GM12878 (cell line): ENCODE measurements around the gene TRIM63. TPM values are rescaled to one million over a fixed set of nuclear protein-coding genes. Genes with fewer than 3 reads are reported as not detected.

Source experiments
- CBX3 ChIP-seq: fragments of 200-600 bp; sonication (generic); IDR thresholded peaks from 2 replicates; pipeline ENCODE4 v1.6.1; 2016; ENCODE audit warnings: low read depth, borderline replicate concordance
- FOXM1 ChIP-seq: IDR thresholded peaks from 2 replicates; pipeline ENCODE4 v1.6.1; 2012; ENCODE audit warnings: low read depth, mild to moderate bottlenecking, inconsistent platforms, low read length, moderate library complexity
- MEF2A ChIP-seq: IDR thresholded peaks from 2 replicates; pipeline ENCODE4 v1.6.1; 2011; ENCODE audit warnings: low read depth, mild to moderate bottlenecking, low read length, moderate library complexity; ENCODE audit not compliant: insufficient read depth
- MLLT1 ChIP-seq: fragments of 450-650 bp; IDR thresholded peaks from 2 replicates; pipeline ENCODE4 v1.6.1; 2016; ENCODE audit warnings: mild to moderate bottlenecking
- NBN ChIP-seq: fragments of 450-650 bp; IDR thresholded peaks from 2 replicates; pipeline ENCODE4 v1.6.1; 2016
- SP1 ChIP-seq: IDR thresholded peaks from one replicate; pipeline ENCODE4 v1.6.1; 2011; ENCODE audit warnings: low read depth, low read length
- TCF7 ChIP-seq: IDR thresholded peaks from 2 replicates; pipeline ENCODE4 v1.6.1; 2014; ENCODE audit warnings: antibody characterized with exemption, borderline replicate concordance
- polyA plus RNA-seq, 11 experiments: library from polyadenylated mRNA; depleted of rRNA in 4 of 11; unstranded in 6 of 11; stranded (reverse) in 5 of 11; fragments of >200 nt; fragmentation: Nextera tagmentation in 4 of 11; fragmentation: Illumina TruSeq in 1 of 11; extraction: Ambion mirVana in 4 of 11; extraction: Trizol in 1 of 11; gene quantifications; 1 replicate in 1 of 11; 2 replicates in 10 of 11; pipeline versions ENCODE4 v1.2.1 to v1.2.3, GENCODE V29; 2011 to 2016; ENCODE audit warnings: inconsistent platforms in 2 of 11, missing spikeins in 2 of 11, low read depth in 1 of 11
- total RNA-seq, 4 experiments: library from RNA; depleted of rRNA in 3 of 4; stranded (reverse); fragments of >200 nt in 3 of 4; fragmentation: Illumina TruSeq in 1 of 4; extraction: Trizol in 1 of 4; gene quantifications; 2 replicates each; pipeline versions ENCODE4 v1.2.1 to v1.2.3, GENCODE V29; 2013 to 2021
- TF ChIP-seq, protein P1 (sequence below): IDR thresholded peaks from 2 replicates; pipeline ENCODE4 v1.6.1; 2012; ENCODE audit warnings: mild to moderate bottlenecking, low read depth, low read length
- TF ChIP-seq, protein P2 (sequence below): IDR thresholded peaks from 2 replicates; pipeline ENCODE4 v1.6.1; 2012; ENCODE audit warnings: low read length, inconsistent platforms

The TRIM63 gene
- total and polyA plus RNA-seq, 10 of the 15 experiments (the other 5 are each of a cell fraction or from before 2014, with no cell fraction given), result not detected

GRCh38 chr1:26017606-26018005 lies 49.8 kb downstream of the TRIM63 start (continued):
- TF ChIP-seq, protein P1, sequence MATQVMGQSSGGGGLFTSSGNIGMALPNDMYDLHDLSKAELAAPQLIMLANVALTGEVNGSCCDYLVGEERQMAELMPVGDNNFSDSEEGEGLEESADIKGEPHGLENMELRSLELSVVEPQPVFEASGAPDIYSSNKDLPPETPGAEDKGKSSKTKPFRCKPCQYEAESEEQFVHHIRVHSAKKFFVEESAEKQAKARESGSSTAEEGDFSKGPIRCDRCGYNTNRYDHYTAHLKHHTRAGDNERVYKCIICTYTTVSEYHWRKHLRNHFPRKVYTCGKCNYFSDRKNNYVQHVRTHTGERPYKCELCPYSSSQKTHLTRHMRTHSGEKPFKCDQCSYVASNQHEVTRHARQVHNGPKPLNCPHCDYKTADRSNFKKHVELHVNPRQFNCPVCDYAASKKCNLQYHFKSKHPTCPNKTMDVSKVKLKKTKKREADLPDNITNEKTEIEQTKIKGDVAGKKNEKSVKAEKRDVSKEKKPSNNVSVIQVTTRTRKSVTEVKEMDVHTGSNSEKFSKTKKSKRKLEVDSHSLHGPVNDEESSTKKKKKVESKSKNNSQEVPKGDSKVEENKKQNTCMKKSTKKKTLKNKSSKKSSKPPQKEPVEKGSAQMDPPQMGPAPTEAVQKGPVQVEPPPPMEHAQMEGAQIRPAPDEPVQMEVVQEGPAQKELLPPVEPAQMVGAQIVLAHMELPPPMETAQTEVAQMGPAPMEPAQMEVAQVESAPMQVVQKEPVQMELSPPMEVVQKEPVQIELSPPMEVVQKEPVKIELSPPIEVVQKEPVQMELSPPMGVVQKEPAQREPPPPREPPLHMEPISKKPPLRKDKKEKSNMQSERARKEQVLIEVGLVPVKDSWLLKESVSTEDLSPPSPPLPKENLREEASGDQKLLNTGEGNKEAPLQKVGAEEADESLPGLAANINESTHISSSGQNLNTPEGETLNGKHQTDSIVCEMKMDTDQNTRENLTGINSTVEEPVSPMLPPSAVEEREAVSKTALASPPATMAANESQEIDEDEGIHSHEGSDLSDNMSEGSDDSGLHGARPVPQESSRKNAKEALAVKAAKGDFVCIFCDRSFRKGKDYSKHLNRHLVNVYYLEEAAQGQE, result no peak
- no peak for TF ChIP-seq CBX3
- TF ChIP-seq, protein P2, sequence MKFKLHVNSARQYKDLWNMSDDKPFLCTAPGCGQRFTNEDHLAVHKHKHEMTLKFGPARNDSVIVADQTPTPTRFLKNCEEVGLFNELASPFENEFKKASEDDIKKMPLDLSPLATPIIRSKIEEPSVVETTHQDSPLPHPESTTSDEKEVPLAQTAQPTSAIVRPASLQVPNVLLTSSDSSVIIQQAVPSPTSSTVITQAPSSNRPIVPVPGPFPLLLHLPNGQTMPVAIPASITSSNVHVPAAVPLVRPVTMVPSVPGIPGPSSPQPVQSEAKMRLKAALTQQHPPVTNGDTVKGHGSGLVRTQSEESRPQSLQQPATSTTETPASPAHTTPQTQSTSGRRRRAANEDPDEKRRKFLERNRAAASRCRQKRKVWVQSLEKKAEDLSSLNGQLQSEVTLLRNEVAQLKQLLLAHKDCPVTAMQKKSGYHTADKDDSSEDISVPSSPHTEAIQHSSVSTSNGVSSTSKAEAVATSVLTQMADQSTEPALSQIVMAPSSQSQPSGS, result no peak
- no peak for TF ChIP-seq TCF7
- TF ChIP-seq FOXM1, result no peak
- TF ChIP-seq MLLT1, result no peak
- TF ChIP-seq NBN, result no peak
- TF ChIP-seq MEF2A, result no peak
- TF ChIP-seq SP1, result no peak
